Measurements from ENCODE around the gene DUSP22. TPM values are rescaled to one million over a fixed set of nuclear protein-coding genes. Genes with fewer than 3 reads are reported as not detected.

Gene DUSP22
- total RNA-seq, 4 donors from 2014 or later, result 53.2 to 89.8 (median 73.7) TPM

GRCh38 chr6:264626-265025, 27.7 kb upstream of the DUSP22 start:
- no peaks in the 10 kb centered on the region for H3K27me3 ChIP-seq
- WGBS, 2 donors, result 69 to 77% methylated on average over 2 of the region's 2 CpGs
- TF ChIP-seq EP300 (IDR thresholded peaks at IDR 0.05), result no peak
- TF ChIP-seq POLR2A (IDR thresholded peaks at IDR 0.05), result no peak
- no peak for TF ChIP-seq CTCF (IDR thresholded peaks at IDR 0.05)
- H3K36me3 ChIP-seq, result no peaks in the 10 kb centered on the region
- H3K4me3 ChIP-seq, result no peak overlapping the region
- H3K4me1 ChIP-seq, result no peaks in the 10 kb centered on the region
- H3K27ac ChIP-seq, result no peak overlapping the region
- H3K9me3 ChIP-seq, result no peaks in the 10 kb centered on the region
- DNase-seq (ENCODE audit: low spot score in 2 of 2), result no peak

- Histone ChIP-seq H3K9me3 (no peaks in the 10 kb centered on the region), H3K4me1 (peaks cover 0 to under 1% (median 0%) of the 10 kb centered on the region in 4 donors), H3K27ac (no peak overlapping the region), H3K36me3 (no peaks in the 10 kb centered on the region), H3K4me3 (no peak overlapping the region), H3K27me3 (no peaks in the 10 kb centered on the region)
- no peak for TF ChIP-seq EP300 (IDR thresholded peaks at IDR 0.05)
- TF ChIP-seq CTCF (IDR thresholded peaks at IDR 0.05), result no peak
- TF ChIP-seq POLR2A (IDR thresholded peaks at IDR 0.05), result no peak
- 75 to 82% methylated on average over 5 of the region's 5 CpGs for WGBS, 2 donors
- DNase-seq (ENCODE audit: low spot score in 2 of 2), result no peak
These were observed 23.8 kb upstream of the DUSP22 start for GRCh38 chr6:268394-268935.

DNA sequence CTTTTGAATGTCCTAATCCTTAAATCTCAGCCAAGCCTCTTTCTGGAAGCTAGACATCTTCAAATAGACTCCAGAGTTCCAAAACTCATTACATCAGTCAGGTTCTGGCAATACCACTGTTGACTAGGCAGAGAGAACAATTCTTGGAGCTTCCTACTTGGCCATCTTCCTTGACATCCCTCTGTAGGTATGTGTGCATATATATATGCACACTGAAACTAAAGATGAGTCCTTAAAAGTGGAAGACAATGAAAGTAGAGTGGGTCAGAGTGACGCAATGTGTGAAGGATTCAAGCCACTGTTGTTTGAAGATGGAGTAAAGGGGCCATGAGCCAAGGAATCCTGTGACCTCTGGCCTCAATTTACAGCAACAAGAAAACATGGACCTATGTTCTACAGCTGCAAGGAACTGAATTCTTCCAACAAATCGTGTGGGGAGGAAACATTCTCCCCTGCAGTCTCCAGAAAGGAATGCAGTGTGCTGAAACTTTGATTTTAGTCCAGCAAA, 18.7 kb upstream of the DUSP22 start:
- H3K9me3 ChIP-seq, result no peaks in the 10 kb centered on the region
- H3K27me3 ChIP-seq, result no peaks in the 10 kb centered on the region
- no peak for DNase-seq (ENCODE audit: low spot score in 2 of 2)
- H3K4me1 ChIP-seq, result peaks cover 0 to 6% (median 0%) of the 10 kb centered on the region in 4 donors
- no peak for TF ChIP-seq CTCF (IDR thresholded peaks at IDR 0.05)
- no peak for TF ChIP-seq EP300 (IDR thresholded peaks at IDR 0.05)
- no peak for TF ChIP-seq POLR2A (IDR thresholded peaks at IDR 0.05)
- 24 to 29% methylated on average over 2 of the region's 2 CpGs for WGBS, 2 donors
- no peak overlapping the region for H3K27ac ChIP-seq
- H3K36me3 ChIP-seq, result no peaks in the 10 kb centered on the region
- H3K4me3 ChIP-seq, result no peak overlapping the region

DNA sequence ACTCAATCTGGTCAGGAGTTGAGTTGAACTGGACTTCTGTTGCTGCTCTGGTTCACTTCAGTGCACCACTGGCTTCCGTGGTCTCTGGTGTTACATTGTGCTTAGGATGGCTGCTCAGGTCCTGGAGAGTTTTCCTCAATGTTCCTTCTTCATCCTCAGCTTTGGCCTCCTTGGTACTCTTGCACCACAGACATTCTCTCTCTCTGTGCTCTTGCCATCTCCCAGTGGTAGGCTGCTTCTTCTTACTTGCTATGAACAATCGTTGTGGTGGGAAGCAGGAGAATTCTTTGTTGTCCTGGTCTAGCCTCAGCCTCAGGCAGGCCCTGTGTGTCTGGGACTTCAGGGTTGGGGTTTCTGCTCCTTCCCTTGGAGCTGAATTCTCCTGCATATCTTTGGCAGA, 14.5 kb upstream of the DUSP22 start:
- WGBS, 2 donors, result 65 to 74% methylated on average over 2 of the region's 2 CpGs
- no peaks in the 10 kb centered on the region for H3K27me3 ChIP-seq
- no peak for DNase-seq (ENCODE audit: low spot score in 2 of 2)
- no peaks in the 10 kb centered on the region for H3K9me3 ChIP-seq
- H3K4me1 ChIP-seq, result peaks cover 0 to 6% (median 0%) of the 10 kb centered on the region in 4 donors
- no peaks in the 10 kb centered on the region for H3K36me3 ChIP-seq
- TF ChIP-seq EP300 (IDR thresholded peaks at IDR 0.05) (no peak), POLR2A (IDR thresholded peaks at IDR 0.05) (no peak), CTCF (IDR thresholded peaks at IDR 0.05) (no peak)
- H3K27ac ChIP-seq, result no peak overlapping the region
- no peak overlapping the region for H3K4me3 ChIP-seq

DNA sequence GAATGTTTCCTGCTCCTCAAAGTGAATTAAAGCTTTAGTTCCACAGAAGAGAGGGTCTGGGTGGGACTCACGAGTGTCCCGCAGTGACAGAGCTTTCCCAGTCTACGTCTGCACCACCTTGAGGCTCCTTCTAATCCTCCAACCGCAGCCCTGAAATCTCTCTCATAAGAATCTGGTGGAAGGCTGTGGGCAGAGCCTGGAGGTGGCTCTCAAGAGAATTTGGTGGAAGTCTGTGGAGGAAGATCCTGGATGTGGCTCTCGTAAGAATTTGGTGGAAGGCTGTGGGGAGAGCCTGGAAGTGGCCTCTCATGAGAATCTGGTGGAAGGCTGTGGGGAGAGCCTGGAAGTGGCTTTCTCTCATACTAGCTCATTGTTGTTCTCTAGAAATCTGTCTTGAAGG, 13.8 kb upstream of the DUSP22 start:
- Histone ChIP-seq H3K27ac (no peak overlapping the region), H3K4me1 (peaks cover 0 to 5% (median 0%) of the 10 kb centered on the region in 4 donors), H3K9me3 (no peaks in the 10 kb centered on the region), H3K4me3 (no peak overlapping the region), H3K36me3 (no peaks in the 10 kb centered on the region), H3K27me3 (no peaks in the 10 kb centered on the region)
- TF ChIP-seq CTCF (IDR thresholded peaks at IDR 0.05) (no peak), POLR2A (IDR thresholded peaks at IDR 0.05) (no peak), EP300 (IDR thresholded peaks at IDR 0.05) (no peak)
- 78 to 84% methylated on average over 5 of the region's 5 CpGs for WGBS, 2 donors
- DNase-seq (ENCODE audit: low spot score in 2 of 2), result no peak

Measured in tibial nerve (tissue), 4 donors.